Activated T-helper 9 cell treated with anti-CD3 and anti-CD28 coated beads, Interleukin-2, amount 50 U/mL, for 16 hours (primary cell): ENCODE data around the gene PROM2.

Experiments
- DNase-seq: peaks from one replicate; pipeline ENCODE4 v3.0.0-alpha.2; 2020; ENCODE audit warnings: low read depth

Gene PROM2

GRCh38 chr2:95323347-95324155 lies 49.3 kb downstream of the PROM2 start:
- no peak for DNase-seq

GRCh38 chr2:95325026-95325425 lies 50.8 kb downstream of the PROM2 start:
- no peak for DNase-seq

GRCh38 chr2:95325590-95326432 lies 51.6 kb downstream of the PROM2 start:
- no peak for DNase-seq

- DNase-seq = no peak
Observed at GRCh38 chr2:95326433-95327140, 52.3 kb downstream of the PROM2 start.

GRCh38 chr2:95327861-95328260 lies 53.6 kb downstream of the PROM2 start:
- no peak for DNase-seq

- no peak for DNase-seq
Observed at GRCh38 chr2:95328358-95329125, 54.3 kb downstream of the PROM2 start.

GRCh38 chr2:95329401-95329800 lies 55.2 kb downstream of the PROM2 start:
- DNase-seq = no peak

- no peak for DNase-seq
Observed at GRCh38 chr2:95329891-95330793, 55.9 kb downstream of the PROM2 start.

- DNase-seq = no peak
Observed at GRCh38 chr2:95330794-95331338, 56.6 kb downstream of the PROM2 start.

GRCh38 chr2:95331606-95332005 lies 57.4 kb downstream of the PROM2 start:
- no peak for DNase-seq

- no peak for DNase-seq
Observed at GRCh38 chr2:95332036-95332435, 57.8 kb downstream of the PROM2 start.

GRCh38 chr2:95333056-95333455 lies 58.8 kb downstream of the PROM2 start:
- DNase-seq = no peak

GRCh38 chr2:95333888-95334338 lies 59.7 kb downstream of the PROM2 start:
- no peak for DNase-seq

- DNase-seq = no peak
Observed at GRCh38 chr2:95334916-95335641, 60.8 kb downstream of the PROM2 start.

GRCh38 chr2:95336406-95336805 lies 62.2 kb downstream of the PROM2 start:
- no peak for DNase-seq

- no peak for DNase-seq
Observed at GRCh38 chr2:95337829-95338228, 63.6 kb downstream of the PROM2 start.
